NCI-H1092 treated with DMSO at 0.1 percent for 48 hours (cell line): ENCODE results near the gene SIGLEC14.
"Not testable (repeated sequence)": the region's sequence is repeated elsewhere in the genome, so short reads cannot be mapped to it uniquely, and the experiment has no call there.

Experiments used
- DNase-seq: peaks from one replicate; lab custom pipeline; 2025; lab: John Stamatoyannopoulos, UW

Gene SIGLEC14

DNA sequence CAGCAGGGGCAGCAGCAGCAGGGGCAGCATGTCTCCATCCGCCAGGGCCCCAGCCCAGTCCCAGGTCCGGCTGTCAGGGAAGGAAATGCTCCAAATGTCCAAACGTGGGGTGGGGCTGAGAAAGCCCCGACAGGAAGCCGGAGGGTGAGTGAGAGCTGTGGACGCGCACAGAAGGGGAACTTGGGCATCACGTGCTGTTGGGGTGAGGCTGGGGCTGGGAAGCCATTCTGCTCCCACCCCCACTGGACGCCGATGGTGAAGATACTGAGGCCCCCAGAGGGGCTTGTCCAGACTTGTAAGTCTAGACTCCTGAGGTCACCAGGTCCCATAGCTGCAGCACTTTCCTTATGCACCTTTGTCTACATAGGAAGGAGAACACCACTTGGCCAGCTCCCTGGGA, at the start of gene SIGLEC14:
SIGLEC14 (minus strand) TSS at position 96 of the 400 bp plus-strand sequence; CDS start at position 30, 66 bp downstream.
- not testable (repeated sequence) for DNase-seq

DNA sequence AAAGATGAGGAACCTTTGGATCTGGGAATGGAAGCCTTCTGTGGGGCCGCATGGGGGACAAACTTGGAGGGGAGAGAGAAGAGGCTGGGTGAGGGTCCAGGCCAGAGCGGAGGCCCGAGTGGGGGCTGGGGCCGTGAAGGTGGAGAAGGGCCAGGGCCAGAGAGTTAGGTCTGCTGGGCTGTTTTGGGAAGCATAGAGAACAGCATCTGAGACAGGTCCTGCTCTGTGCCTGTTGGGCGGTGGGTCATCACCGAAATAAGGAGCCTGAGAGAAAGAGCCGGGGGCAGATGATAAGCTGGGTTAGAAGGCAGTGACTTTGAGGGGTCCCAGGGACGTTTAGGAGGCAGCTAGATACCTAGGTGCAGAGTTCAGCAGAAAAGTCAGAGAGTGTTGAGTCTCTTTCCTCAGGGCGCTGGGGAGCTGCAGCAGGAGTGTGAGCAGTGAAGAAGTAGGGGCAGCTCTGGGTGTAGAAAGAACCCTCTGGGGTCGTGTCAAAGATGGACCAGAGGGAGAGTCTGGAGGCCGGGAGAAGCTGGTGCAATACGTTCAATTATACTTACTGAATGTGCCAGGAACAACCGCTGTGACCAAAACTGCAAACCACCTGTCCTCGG, 49.2 kb upstream of the SIGLEC14 start:
- DNase-seq: no peak

GRCh38 chr19:51695088-51695487, 48.5 kb upstream of the SIGLEC14 start:
- no peak for DNase-seq

DNA sequence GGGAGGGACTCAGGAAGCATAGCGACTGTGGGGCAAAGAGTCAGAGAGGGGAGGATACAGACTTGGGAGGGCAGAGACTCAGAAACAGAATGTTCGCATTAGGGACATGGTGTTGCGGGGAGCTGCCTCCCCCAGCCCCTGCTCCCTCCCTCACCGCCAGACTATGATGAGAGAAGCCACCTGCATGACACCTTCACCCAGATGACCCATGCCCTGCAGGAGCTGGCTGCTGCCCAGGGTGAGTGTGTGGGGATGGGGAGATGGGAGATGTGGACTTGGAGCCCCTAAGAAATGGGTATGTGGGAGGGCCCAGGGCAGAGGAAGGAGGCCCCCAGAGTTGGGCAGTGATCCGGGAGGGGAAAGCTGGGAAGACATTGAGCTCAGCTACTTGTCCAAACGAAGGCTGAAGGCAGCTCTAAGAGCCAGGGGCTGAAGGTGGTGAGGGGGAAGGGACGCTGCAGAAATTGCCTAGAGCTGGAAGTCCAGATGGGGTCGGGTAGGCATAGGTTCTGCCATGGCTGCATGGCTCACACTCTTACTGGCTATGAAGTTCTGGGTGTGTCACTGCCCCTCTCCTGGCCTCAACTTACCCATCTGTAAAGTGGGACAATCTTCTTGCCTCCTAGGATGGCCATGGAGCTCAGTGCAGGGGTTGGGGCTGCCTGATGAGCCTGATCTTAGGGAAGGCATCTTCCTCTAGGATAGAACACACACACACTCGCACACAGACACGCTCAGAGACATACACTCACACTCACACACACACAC, 47.9 kb upstream of the SIGLEC14 start:
- no peak for DNase-seq

GRCh38 chr19:51693819-51694218, 47.2 kb upstream of the SIGLEC14 start:
- DNase-seq: no peak

- no peak for DNase-seq
These were observed 46.6 kb upstream of the SIGLEC14 start, which contains the start of gene SPACA6 for GRCh38 chr19:51693260-51693659. Gene SPACA6, plus strand, starts transcription at chr19:51693330. Its CDS starts 197 bp downstream, at chr19:51693527.

- no peak for DNase-seq
These were observed 45.8 kb upstream of the SIGLEC14 start for GRCh38 chr19:51692468-51692867.

- no peak for DNase-seq
These were observed 45.2 kb upstream of the SIGLEC14 start for GRCh38 chr19:51691584-51692428.

DNA sequence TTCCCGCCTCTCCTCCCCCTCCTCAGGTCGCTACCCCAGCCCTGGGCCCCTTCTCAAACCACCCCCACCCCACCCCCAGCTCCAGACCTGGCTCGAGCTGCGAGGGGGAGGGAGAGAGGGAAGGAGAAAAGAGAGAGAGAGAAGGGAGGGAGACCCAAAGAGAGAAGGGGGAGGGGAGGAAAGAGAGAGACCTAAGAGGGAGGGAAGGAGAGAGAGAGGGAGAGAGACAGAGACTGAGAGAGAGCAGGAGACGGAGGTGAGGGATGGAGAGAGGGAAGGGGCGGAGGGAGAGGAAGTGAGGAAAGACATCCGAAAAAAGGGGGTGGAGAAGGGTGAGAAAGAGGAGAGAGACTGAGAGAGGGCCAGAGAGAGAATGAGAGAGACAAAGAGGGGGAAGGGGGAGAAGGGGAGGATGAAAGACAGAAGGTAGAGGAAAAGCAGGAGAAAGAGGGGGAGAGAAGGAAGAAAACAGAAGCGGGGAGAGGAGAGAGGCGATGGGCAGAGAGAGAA, 44.5 kb upstream of the SIGLEC14 start:
- DNase-seq: peak; percentile 45

DNA sequence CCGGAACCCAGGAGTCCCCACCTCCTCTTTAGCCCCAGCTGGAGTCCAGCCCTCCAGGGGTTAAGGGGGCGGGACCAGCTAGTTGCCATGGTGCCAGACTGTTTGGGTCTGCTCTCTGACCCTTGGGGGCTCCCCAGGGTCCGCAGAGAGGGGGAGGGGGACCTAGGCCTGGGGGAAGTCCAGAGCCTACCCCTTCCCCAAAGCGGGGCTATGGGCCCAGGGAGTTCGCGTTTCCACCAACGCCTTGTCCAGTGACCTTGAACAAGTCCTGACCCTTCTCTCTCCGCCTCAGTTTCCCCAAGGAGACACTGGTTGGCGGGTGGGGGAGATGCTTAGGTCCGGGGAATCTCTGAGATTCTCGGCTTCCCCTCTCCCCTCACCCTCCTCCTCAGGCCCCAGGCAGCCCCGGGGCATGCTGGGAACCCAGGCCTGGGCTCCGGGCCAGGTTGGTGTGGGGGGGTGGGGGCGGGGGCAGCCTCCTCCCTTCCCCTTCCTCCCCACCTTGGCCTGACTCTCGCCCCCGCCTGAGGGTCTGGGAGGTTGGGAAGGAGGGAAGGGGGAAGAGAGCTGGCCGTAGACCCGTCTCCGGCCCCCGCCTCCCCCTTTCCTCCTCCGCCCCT, 43.9 kb upstream of the SIGLEC14 start:
- DNase-seq: peak; percentile 45

DNA sequence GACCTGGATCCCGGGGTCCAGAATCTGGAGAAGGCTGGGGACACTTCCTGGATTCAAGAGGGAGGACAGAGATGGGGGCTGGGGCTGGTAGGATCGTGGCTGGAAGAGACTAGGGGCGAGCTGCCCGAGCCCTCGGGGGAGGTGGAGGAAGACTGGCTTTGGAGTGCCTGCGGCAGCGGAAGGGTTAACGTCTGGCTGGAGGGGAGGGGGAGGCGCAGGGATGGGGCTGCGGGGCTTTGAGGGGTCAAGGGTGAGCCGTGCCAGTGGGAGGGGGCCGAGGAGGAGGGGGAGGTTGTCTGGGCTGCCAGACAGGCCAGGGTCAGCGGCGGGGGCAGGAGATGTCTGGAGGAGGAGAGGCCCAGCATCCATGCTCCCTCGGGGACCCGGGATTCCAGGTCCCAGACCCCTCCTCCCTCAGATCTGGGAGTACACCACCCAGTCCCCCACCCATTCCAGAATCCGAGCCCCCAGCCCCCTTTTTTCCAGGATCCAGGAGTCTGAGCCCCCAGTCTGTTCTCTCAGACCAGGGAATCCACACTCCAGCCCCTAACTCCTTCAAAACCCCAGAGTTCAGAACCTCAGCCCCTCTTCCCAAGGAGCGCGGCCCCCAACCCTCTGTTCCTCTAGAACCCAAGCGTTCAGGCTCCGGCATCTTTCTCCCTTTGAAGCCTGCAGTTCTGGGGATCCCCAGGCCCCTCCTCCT, 43.3 kb upstream of the SIGLEC14 start:
- DNase-seq: peak; percentile 28

GRCh38 chr19:51688671-51689571, 42.3 kb upstream of the SIGLEC14 start:
- peak; percentile 80 for DNase-seq

GRCh38 chr19:51687791-51688670, 41.4 kb upstream of the SIGLEC14 start:
- DNase-seq: peak; percentile 33

DNA sequence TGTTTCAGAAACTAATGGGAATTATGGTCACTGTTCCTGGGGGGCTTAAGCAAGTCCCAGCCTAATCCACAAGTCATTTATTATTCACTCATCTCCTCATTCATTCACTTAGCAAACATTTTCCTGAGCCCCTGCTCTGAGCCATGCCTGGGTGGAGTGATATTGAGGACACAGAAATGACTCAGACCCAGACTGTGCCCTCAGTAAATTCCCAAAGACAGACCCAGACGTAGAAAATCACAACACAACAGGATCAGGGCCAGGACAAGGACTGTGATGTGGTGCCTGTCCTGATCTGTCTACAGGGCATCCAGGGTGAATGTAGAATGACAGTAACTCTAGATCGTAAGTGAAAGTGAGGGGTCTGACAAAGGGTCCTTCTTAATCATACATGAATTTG, 39.5 kb upstream of the SIGLEC14 start:
- DNase-seq: no peak

GRCh38 chr19:51681286-51681941, 34.8 kb upstream of the SIGLEC14 start:
- no peak for DNase-seq

DNA sequence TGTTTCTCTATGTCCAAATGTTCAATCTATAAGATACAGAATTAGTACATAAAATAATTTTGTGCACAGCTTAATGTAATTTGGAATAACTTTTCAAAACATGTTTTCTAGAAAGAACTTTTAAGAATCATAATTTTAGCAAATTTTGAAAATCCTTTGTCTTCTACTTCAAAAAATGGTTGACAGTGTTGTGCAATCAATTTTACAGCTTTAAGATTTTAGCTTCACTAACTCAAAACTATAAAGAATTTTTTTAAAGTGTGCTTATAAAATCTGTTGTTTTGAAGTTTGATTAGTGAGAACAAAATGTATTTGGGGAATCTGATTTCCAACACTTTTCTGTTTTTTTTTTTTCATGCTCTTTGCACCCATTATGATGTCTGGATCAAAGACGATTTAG, 33.8 kb upstream of the SIGLEC14 start:
- DNase-seq: no peak

GRCh38 chr19:51676566-51677083, 30.0 kb upstream of the SIGLEC14 start:
- no peak for DNase-seq

- DNase-seq: not testable (repeated sequence)
These were observed 29.4 kb upstream of the SIGLEC14 start for GRCh38 chr19:51675911-51676565.
